Endothelial cell (in vitro differentiated cells): ENCODE results near the gene LRIG1. TPM values are rescaled to one million over a fixed set of nuclear protein-coding genes. Genes with fewer than 3 reads are reported as not detected.

Experiments used
- DNase-seq: peaks from one replicate; pipeline ENCODE4 v3.0.0; 2021; ENCODE audit warnings: low spot score
- H3K27ac Mint-ChIP-seq: one replicate; pipeline ENCODE4 v1.8.0; 2021; ENCODE audit warnings: mixed read lengths, inconsistent platforms; ENCODE audit not compliant: unreplicated experiment
- H3K27me3 Mint-ChIP-seq: one replicate; pipeline ENCODE4 v1.8.0; 2021; ENCODE audit warnings: mild to moderate bottlenecking, moderate library complexity, mixed read lengths, inconsistent platforms; ENCODE audit not compliant: unreplicated experiment
- H3K36me3 Mint-ChIP-seq: one replicate; pipeline ENCODE4 v1.8.0; 2021; ENCODE audit warnings: mild to moderate bottlenecking, low read depth, mixed read lengths, inconsistent platforms; ENCODE audit not compliant: unreplicated experiment
- H3K4me1 Mint-ChIP-seq: one replicate; pipeline ENCODE4 v1.8.0; 2021; ENCODE audit warnings: mild to moderate bottlenecking, mixed read lengths, inconsistent platforms; ENCODE audit not compliant: unreplicated experiment
- H3K4me3 Mint-ChIP-seq: one replicate; pipeline ENCODE4 v1.8.0; 2021; ENCODE audit warnings: mild to moderate bottlenecking, mixed read lengths, inconsistent platforms; ENCODE audit not compliant: unreplicated experiment
- H3K9me3 Mint-ChIP-seq: one replicate; pipeline ENCODE4 v1.8.0; 2021; ENCODE audit warnings: mixed read lengths, inconsistent platforms; ENCODE audit not compliant: unreplicated experiment
- total RNA-seq: library from RNA; stranded (reverse); fragmentation: NEBNext Ultra II Directional; extraction: Animal tissue kit (Norgen Biotek cat#: 25700); gene quantifications from one replicate; pipeline ENCODE4 v1.2.1, GENCODE V29; 2021; ENCODE audit not compliant: unreplicated experiment
- TF ChIP-seq, protein P1 (sequence below): fragments of 200-600 bp; sonication (generic); IDR thresholded peaks from one replicate; pipeline ENCODE4 v1.5.0; 2021; ENCODE audit warnings: antibody characterized with exemption; ENCODE audit not compliant: unreplicated experiment

Gene LRIG1
- total RNA-seq, 1 donor from 2014 or later, result 25.1 TPM

DNA sequence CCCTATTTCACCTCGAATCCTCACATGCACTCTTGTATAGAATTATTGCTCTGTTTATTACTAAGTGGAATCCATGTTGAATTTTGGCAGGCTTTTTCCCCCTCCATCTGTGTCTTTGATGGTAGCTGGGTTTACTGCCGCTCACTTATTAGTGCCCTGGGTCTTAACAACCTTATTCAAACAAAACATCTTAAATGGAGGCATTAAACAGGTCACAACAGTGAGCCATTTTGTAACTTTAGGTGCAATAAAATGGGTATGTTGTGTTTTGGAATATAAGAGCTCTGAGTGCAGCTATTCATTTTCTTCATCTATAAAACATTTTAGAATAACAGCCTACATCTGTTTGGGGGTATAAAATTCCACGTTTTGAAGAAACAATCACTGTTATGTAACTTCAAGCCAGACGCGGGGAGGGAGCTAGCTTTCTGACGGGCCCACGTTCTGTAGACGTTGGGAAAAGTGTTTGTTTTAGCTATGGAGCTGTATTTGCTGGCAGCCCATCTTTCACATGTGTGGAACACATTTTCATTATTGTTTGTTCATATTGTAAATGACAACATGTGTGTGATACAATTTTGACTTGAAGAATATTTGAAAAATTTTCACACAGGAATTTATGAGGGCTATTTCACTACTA lies 158.0 kb downstream of the LRIG1 start:
- H3K27ac Mint-ChIP-seq, result no peak overlapping the region
- peaks cover 11% of the 10 kb centered on the region for H3K4me1 Mint-ChIP-seq
- TF ChIP-seq, protein P1, sequence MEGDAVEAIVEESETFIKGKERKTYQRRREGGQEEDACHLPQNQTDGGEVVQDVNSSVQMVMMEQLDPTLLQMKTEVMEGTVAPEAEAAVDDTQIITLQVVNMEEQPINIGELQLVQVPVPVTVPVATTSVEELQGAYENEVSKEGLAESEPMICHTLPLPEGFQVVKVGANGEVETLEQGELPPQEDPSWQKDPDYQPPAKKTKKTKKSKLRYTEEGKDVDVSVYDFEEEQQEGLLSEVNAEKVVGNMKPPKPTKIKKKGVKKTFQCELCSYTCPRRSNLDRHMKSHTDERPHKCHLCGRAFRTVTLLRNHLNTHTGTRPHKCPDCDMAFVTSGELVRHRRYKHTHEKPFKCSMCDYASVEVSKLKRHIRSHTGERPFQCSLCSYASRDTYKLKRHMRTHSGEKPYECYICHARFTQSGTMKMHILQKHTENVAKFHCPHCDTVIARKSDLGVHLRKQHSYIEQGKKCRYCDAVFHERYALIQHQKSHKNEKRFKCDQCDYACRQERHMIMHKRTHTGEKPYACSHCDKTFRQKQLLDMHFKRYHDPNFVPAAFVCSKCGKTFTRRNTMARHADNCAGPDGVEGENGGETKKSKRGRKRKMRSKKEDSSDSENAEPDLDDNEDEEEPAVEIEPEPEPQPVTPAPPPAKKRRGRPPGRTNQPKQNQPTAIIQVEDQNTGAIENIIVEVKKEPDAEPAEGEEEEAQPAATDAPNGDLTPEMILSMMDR, result no peak
- DNase-seq, result no peak
- no peak overlapping the region for H3K4me3 Mint-ChIP-seq
- no peaks in the 10 kb centered on the region for H3K27me3 Mint-ChIP-seq
- peaks cover 7% of the 10 kb centered on the region for H3K36me3 Mint-ChIP-seq
- H3K9me3 Mint-ChIP-seq, result no peaks in the 10 kb centered on the region

DNA sequence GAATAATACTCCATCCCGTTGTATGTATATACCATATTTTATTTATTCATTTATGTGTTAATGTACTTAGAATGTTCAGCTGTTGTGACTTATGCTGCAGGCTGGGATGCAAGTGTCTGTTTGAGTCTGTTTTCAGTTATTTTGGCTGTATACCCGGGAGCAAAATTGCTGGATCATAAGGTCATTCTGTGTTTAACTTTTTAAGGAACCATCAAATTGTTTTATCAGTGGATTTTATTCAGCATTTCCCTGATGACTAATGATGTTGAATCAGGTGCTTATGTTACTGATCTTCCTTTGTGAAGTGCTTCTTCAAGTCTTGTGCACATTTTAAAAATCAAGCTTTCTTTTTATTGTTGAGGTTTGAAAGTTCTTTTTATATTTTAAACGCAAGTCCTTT lies 161.9 kb downstream of the LRIG1 start:
- Mint-ChIP-seq H3K9me3 (no peaks in the 10 kb centered on the region), H3K27ac (no peak overlapping the region), H3K4me1 (peaks cover 12% of the 10 kb centered on the region), H3K4me3 (no peak overlapping the region), H3K36me3 (no peaks in the 10 kb centered on the region), H3K27me3 (peaks cover 2% of the 10 kb centered on the region)
- DNase-seq, result no peak
- TF ChIP-seq, protein P1, result no peak

DNA sequence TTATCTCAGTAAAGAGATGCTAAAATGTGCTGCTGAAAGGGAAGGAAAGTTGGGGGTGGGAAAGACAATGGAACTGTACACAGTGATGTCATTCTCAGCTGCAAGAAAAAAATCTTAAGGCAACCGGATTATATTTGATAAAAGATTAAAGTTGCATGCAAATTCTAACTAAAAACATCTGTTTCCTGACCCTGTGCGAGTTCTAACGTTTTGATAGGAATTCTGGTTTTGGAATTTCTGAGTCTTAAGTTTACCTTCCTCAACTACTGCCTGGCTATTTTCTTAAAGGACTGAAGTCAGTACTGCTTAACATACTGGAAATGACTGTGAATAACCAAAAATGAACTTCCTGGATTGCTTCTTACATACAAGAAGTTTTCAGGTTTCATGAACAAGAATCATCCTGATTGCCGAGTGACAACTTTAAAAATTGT lies 164.5 kb downstream of the LRIG1 start:
- TF ChIP-seq, protein P1, result no peak
- no peak for DNase-seq
- H3K4me1 Mint-ChIP-seq, result peaks cover 12% of the 10 kb centered on the region
- H3K9me3 Mint-ChIP-seq, result no peaks in the 10 kb centered on the region
- peaks cover 2% of the 10 kb centered on the region for H3K27me3 Mint-ChIP-seq
- H3K27ac Mint-ChIP-seq, result peak overlapping the region; percentile 92
- no peaks in the 10 kb centered on the region for H3K36me3 Mint-ChIP-seq
- H3K4me3 Mint-ChIP-seq, result no peak overlapping the region

DNA sequence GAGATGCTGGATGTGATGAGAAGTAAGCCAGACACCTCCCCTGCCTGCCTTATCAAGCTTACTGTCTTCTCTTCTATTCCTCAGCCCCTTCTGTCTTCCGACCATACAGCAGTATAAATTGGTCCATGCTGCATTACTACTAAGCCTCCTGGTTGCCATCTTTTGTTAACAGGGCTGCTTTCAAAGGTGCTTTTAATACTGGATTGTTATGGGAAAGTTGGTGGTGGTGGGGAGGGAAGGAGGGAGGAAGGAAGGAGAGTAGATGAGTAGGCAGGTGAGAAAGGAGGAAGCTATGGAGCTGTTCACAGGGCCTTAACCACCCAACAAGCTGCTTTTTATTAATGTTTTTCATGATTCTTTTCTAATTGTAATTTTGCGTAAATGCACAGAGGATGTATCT lies 165.2 kb downstream of the LRIG1 start:
- Mint-ChIP-seq H3K36me3 (no peaks in the 10 kb centered on the region), H3K9me3 (no peaks in the 10 kb centered on the region), H3K4me1 (peaks cover 12% of the 10 kb centered on the region), H3K27ac (no peak overlapping the region), H3K27me3 (peaks cover 2% of the 10 kb centered on the region), H3K4me3 (no peak overlapping the region)
- no peak for DNase-seq
- TF ChIP-seq, protein P1, result no peak
